Measurements from ENCODE around the gene TFAP2C.

GRCh38 chr20:56589633-56590032 is 39.5 kb upstream of the TFAP2C start:
- TF ChIP-seq CTCF (IDR thresholded peaks at IDR 0.05) (no peak), POLR2AphosphoS5 (IDR thresholded peaks at IDR 0.05) (no peak)

All from prostate gland (tissue), 2 donors.